CD4-positive, alpha-beta T cell treated with Interleukin-2 at 100 ng/mL for 4 hours (primary cell): ENCODE data around the gene PLP1.
A peak's percentile ranks its signal among the peaks of the same experiment; 100 is the strongest.

Experiments used
- DNase-seq: peaks from one replicate; pipeline ENCODE4 v3.0.0-alpha.2; 2020; ENCODE audit warnings: low spot score

Gene PLP1

GRCh38 chrX:103830848-103831247, 54.2 kb downstream of the PLP1 start:
- no peak for DNase-seq

DNA sequence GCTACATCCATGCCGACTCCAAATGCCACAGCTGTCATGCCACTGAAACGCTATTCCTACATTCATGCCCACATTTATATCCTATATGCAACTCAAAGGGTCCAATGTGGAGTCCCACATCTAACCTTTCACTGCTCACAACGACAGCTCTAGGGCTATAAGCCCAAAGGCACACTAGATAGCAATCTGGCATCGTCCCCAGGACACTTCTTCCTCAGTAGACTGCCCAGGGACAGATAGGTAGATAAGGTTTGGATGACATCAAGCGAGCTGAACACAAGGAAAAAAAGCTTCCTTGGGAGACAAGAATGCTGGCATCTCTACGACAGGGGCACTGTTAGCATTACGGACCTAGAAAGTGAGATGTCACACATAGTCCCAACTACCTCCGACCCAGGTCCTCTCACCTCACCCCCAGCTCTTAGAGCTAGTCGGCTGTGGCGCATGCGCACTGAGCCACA, 54.7 kb downstream of the PLP1 start:
- DNase-seq = peak; percentile 48

- DNase-seq = no peak
These were observed 55.3 kb downstream of the PLP1 start, which contains the start of gene RAB9B for GRCh38 chrX:103831803-103832544. Gene RAB9B, minus strand, starts transcription at chrX:103832257. Its CDS starts 6,473 bp downstream, at chrX:103825784.

DNA sequence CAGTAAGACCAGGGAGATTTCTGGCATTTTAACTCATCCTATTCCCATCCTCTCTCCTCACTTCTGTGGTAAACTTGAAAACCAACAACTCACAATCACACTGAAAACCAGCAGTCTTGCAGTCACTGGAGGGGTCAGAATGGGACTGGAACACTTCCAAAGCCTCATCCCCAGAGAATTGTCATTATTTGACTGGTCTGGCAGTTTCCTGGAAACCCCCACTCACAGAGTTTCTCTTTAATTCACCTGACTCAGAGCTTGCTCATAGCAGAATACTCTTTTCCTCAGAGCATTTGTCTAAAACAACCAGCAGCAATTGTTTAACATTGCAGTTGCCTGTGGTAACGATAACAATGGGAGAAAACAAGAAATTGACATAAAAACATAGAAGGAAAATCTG, 62.8 kb downstream of the PLP1 start:
- no peak for DNase-seq
